Measurements from ENCODE around the gene BCAN. TPM values are rescaled to one million over a fixed set of nuclear protein-coding genes. Genes with fewer than 3 reads are reported as not detected.

Gene BCAN
- total RNA-seq, 2 experiments from 2014 or later = not detected

GRCh38 chr1:156675210-156676113 lies 33.5 kb downstream of the BCAN start:
- peaks cover 13% of the 10 kb centered on the region for H3K4me1 Mint-ChIP-seq (ENCODE audit: low read depth)

GRCh38 chr1:156676114-156676819 lies 34.4 kb downstream of the BCAN start:
- H3K27ac ChIP-seq (ENCODE audit: low read depth in 1 of 2, low read length in 2 of 2) = no peak overlapping the region
- ChIA-PET POLR2A (no interaction called here), CTCF (interaction anchor here (1.0 to 1.4 kb wide), 3 partner anchors 13 to 50 kb away, joined by 3 to 4 read pairs (median 3); no protein-coding TSS in a partner anchor)
- H3K9me3 Mint-ChIP-seq = no peaks in the 10 kb centered on the region
- H3K27me3 ChIP-seq (ENCODE audit: control insufficient read depth in 1 of 2, insufficient read depth in 2 of 2, low read length in 2 of 2) = peaks cover 53 to 67% of the 10 kb centered on the region in 2 experiments
- peaks cover 76% of the 10 kb centered on the region for H3K27me3 Mint-ChIP-seq
- H3K36me3 ChIP-seq (ENCODE audit: insufficient read depth, low read length) = no peaks in the 10 kb centered on the region
- H3K36me3 Mint-ChIP-seq (ENCODE audit: low read depth) = no peaks in the 10 kb centered on the region
- peaks cover 14% of the 10 kb centered on the region for H3K4me1 ChIP-seq (ENCODE audit: insufficient read depth, low read length)
- no peak overlapping the region for H3K4me3 ChIP-seq (ENCODE audit: low read length)
- intact Hi-C loops (cut with DNase I, micrococcal nuclease) = loop anchor here in 1 of 2 experiments (5.0 kb wide), 1 partner anchor 49 kb away; no protein-coding TSS in a partner anchor
- no peak for TF ChIP-seq CTCF (IDR thresholded peaks at IDR 0.05)
- H3K27ac Mint-ChIP-seq = no peak overlapping the region
- no peaks in the 10 kb centered on the region for H3K9me3 ChIP-seq (ENCODE audit: control insufficient read depth in 1 of 2, insufficient read depth in 1 of 2, low read length in 2 of 2)
- peaks cover 13% of the 10 kb centered on the region for H3K4me1 Mint-ChIP-seq (ENCODE audit: low read depth)
- no peak for DNase-seq
- H3K4me3 Mint-ChIP-seq = no peak overlapping the region
- ATAC-seq (ENCODE audit: poor library complexity) = no peak

More at GRCh38 chr1:156675210-156676113, 33.5 kb downstream of the BCAN start:
- Histone ChIP-seq H3K4me3 (ENCODE audit: low read length) (no peak overlapping the region), H3K27me3 (ENCODE audit: control insufficient read depth in 1 of 2, insufficient read depth in 2 of 2, low read length in 2 of 2) (peaks cover 49 to 61% of the 10 kb centered on the region in 2 experiments), H3K27ac (ENCODE audit: low read depth in 1 of 2, low read length in 2 of 2) (no peak overlapping the region), H3K36me3 (ENCODE audit: insufficient read depth, low read length) (no peaks in the 10 kb centered on the region), H3K4me1 (ENCODE audit: insufficient read depth, low read length) (peaks cover 14% of the 10 kb centered on the region), H3K9me3 (ENCODE audit: control insufficient read depth in 1 of 2, insufficient read depth in 1 of 2, low read length in 2 of 2) (no peaks in the 10 kb centered on the region)
- no peak for ATAC-seq (ENCODE audit: poor library complexity)
- no peaks in the 10 kb centered on the region for H3K36me3 Mint-ChIP-seq (ENCODE audit: low read depth)
- H3K9me3 Mint-ChIP-seq = no peaks in the 10 kb centered on the region
- no peak overlapping the region for H3K27ac Mint-ChIP-seq
- peaks cover 70% of the 10 kb centered on the region for H3K27me3 Mint-ChIP-seq
- no peak for TF ChIP-seq CTCF (IDR thresholded peaks at IDR 0.05)
- ChIA-PET CTCF (interaction anchor here (1.0 kb wide), 1 partner anchor 14 kb away, joined by 3 read pairs; no protein-coding TSS in a partner anchor), POLR2A (no interaction called here)
- no peak for DNase-seq
- intact Hi-C loops (cut with DNase I, micrococcal nuclease) = loop anchor here in 1 of 2 experiments (5.0 kb wide), 1 partner anchor 48 kb away; no protein-coding TSS in a partner anchor
- no peak overlapping the region for H3K4me3 Mint-ChIP-seq

- Mint-ChIP-seq H3K27ac (no peak within 1 kb of the TSS), H3K36me3 (ENCODE audit: low read depth) (no peaks in the 10 kb centered on the region), H3K4me1 (ENCODE audit: low read depth) (peaks cover 13% of the 10 kb centered on the region), H3K4me3 (no peak within 1 kb of the TSS), H3K9me3 (no peaks in the 10 kb centered on the region), H3K27me3 (peaks cover 77% of the 10 kb centered on the region)
- no peaks in the 10 kb centered on the region for H3K9me3 ChIP-seq (ENCODE audit: control insufficient read depth in 1 of 2, insufficient read depth in 1 of 2, low read length in 2 of 2)
- H3K4me1 ChIP-seq (ENCODE audit: insufficient read depth, low read length) = peaks cover 14% of the 10 kb centered on the region
- ChIA-PET CTCF (interaction anchor here (1.0 to 1.5 kb wide), 3 partner anchors 17 to 49 kb away, joined by 3 to 6 read pairs (median 4); no protein-coding TSS in a partner anchor), POLR2A (no interaction called here)
- H3K4me3 ChIP-seq (ENCODE audit: low read length) = no peak within 1 kb of the TSS
- no peak within 1 kb of the TSS for H3K27ac ChIP-seq (ENCODE audit: low read depth in 1 of 2, low read length in 2 of 2)
- no peaks in the 10 kb centered on the region for H3K36me3 ChIP-seq (ENCODE audit: insufficient read depth, low read length)
- DNase-seq (no peak), ATAC-seq (ENCODE audit: poor library complexity) (no peak)
- peaks cover 61 to 72% of the 10 kb centered on the region in 2 experiments for H3K27me3 ChIP-seq (ENCODE audit: control insufficient read depth in 1 of 2, insufficient read depth in 2 of 2, low read length in 2 of 2)
- intact Hi-C loops (cut with DNase I, micrococcal nuclease) = loop anchor here (1.0 to 5.0 kb wide), 2 partner anchors 50 kb away; no protein-coding TSS in a partner anchor
- TF ChIP-seq CTCF (IDR thresholded peaks at IDR 0.05) = no peak
Observed at GRCh38 chr1:156676820-156677615, 35.1 kb downstream of the BCAN start, which contains the start of gene NES. Gene NES, minus strand, starts transcription at chr1:156677407. Its CDS starts 143 bp downstream, at chr1:156677264.
